RWPE2 (cell line): ENCODE results near the gene ARHGAP36.

Experiments used
- ATAC-seq: fragments of 200-7000 bp; cut with Tn5 transposase; 3 replicates; pipeline ENCODE4 v1.9.1; 2021; ENCODE audit warnings: low read depth
- DNase-seq: peaks from one replicate; pipeline ENCODE4 v3.0.0-alpha.2; 2020; ENCODE audit warnings: low spot score
- H3K27ac ChIP-seq: fragments of 450-650 bp; 2 replicates; pipeline ENCODE4 v1.5.1; 2017; ENCODE audit warnings: mild to moderate bottlenecking; ENCODE audit not compliant: poor library complexity, severe bottlenecking
- H3K27me3 ChIP-seq: fragments of 250-450 bp; sonication (Bioruptor Pico); 2 replicates; pipeline ENCODE4 v1.5.1; 2021; ENCODE audit warnings: mild to moderate bottlenecking, moderate library complexity; ENCODE audit not compliant: insufficient read depth, poor library complexity, severe bottlenecking
- H3K36me3 ChIP-seq: fragments of 250-450 bp; sonication (Bioruptor Pico); 2 replicates; pipeline ENCODE4 v1.5.1; 2020; ENCODE audit warnings: low read depth, mild to moderate bottlenecking, moderate library complexity
- H3K4me1 ChIP-seq: fragments of 250-450 bp; sonication (Bioruptor Pico); 2 replicates; pipeline ENCODE4 v1.5.1; 2021; ENCODE audit warnings: mild to moderate bottlenecking, moderate library complexity; ENCODE audit not compliant: insufficient read depth, poor library complexity, severe bottlenecking
- H3K4me3 ChIP-seq: fragments of 250-450 bp; sonication (Bioruptor Pico); 2 replicates; pipeline ENCODE4 v1.5.1; 2021; ENCODE audit warnings: mild to moderate bottlenecking, moderate library complexity; ENCODE audit not compliant: severe bottlenecking
- H3K9me3 ChIP-seq: fragments of 250-450 bp; sonication (Bioruptor Pico); 2 replicates; pipeline ENCODE4 v1.5.1; 2021; ENCODE audit warnings: mild to moderate bottlenecking, moderate library complexity; ENCODE audit not compliant: severe bottlenecking
- CTCF ChIP-seq: fragments of 450-650 bp; IDR thresholded peaks from one replicate; pipeline ENCODE4 v1.5.1; 2017; ENCODE audit warnings: mild to moderate bottlenecking, moderate library complexity; ENCODE audit not compliant: poor library complexity, severe bottlenecking

The ARHGAP36 gene

GRCh38 chrX:131081772-131082740 is 23.9 kb downstream of the ARHGAP36 start:
- no peak for DNase-seq
- H3K4me3 ChIP-seq: no peak overlapping the region

GRCh38 chrX:131083510-131084142 is 25.5 kb downstream of the ARHGAP36 start:
- peaks cover 25% of the 10 kb centered on the region for H3K27me3 ChIP-seq
- no peaks in the 10 kb centered on the region for H3K4me1 ChIP-seq
- no peak for ATAC-seq
- no peaks in the 10 kb centered on the region for H3K36me3 ChIP-seq
- DNase-seq: no peak
- no peak overlapping the region for H3K27ac ChIP-seq
- H3K4me3 ChIP-seq: no peak overlapping the region
- no peak for TF ChIP-seq CTCF
- no peaks in the 10 kb centered on the region for H3K9me3 ChIP-seq

More at GRCh38 chrX:131081772-131082740, 23.9 kb downstream of the ARHGAP36 start:
- Histone ChIP-seq H3K27me3 (peaks cover 25% of the 10 kb centered on the region), H3K27ac (no peak overlapping the region), H3K4me1 (no peaks in the 10 kb centered on the region), H3K9me3 (no peaks in the 10 kb centered on the region), H3K36me3 (no peaks in the 10 kb centered on the region)
- no peak for TF ChIP-seq CTCF
- no peak for ATAC-seq

- Histone ChIP-seq H3K9me3 (no peaks in the 10 kb centered on the region), H3K4me3 (no peak overlapping the region), H3K27ac (no peak overlapping the region), H3K36me3 (no peaks in the 10 kb centered on the region), H3K4me1 (no peaks in the 10 kb centered on the region), H3K27me3 (peaks cover 25% of the 10 kb centered on the region)
- no peak for ATAC-seq
- no peak for DNase-seq
- TF ChIP-seq CTCF: no peak
These were observed 26.0 kb downstream of the ARHGAP36 start for GRCh38 chrX:131084145-131084544.

GRCh38 chrX:131136776-131137175 is 78.6 kb downstream of the ARHGAP36 start:
- H3K27ac ChIP-seq: no peak overlapping the region
- DNase-seq (no peak), ATAC-seq (no peak)
- H3K4me1 ChIP-seq: no peaks in the 10 kb centered on the region
- H3K27me3 ChIP-seq: no peaks in the 10 kb centered on the region
- no peak overlapping the region for H3K4me3 ChIP-seq
- no peaks in the 10 kb centered on the region for H3K36me3 ChIP-seq
- TF ChIP-seq CTCF: no peak
- no peaks in the 10 kb centered on the region for H3K9me3 ChIP-seq
